ENCODE data around the gene FAM83E.

The FAM83E gene

DNA sequence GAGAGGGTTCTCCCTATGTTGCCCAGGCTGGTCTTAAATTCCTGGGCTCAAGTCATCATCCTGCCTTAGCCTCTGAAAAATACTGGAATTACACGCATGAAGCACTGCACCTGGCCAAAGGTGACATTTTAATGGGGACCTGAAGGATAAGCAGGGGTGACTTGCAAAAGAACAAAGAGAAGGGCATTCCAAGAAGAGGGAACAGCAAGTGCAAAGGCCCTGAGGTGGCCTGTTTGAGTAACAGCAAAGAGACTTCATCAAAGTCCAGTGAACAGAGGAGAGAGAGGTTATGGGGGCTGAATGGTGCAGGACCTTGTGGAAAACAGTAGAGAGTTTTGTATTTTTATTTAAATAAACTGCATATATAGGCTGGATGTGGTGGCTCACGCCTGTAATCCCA lies 27.0 kb upstream of the FAM83E start:
- TF ChIP-seq, protein P1, sequence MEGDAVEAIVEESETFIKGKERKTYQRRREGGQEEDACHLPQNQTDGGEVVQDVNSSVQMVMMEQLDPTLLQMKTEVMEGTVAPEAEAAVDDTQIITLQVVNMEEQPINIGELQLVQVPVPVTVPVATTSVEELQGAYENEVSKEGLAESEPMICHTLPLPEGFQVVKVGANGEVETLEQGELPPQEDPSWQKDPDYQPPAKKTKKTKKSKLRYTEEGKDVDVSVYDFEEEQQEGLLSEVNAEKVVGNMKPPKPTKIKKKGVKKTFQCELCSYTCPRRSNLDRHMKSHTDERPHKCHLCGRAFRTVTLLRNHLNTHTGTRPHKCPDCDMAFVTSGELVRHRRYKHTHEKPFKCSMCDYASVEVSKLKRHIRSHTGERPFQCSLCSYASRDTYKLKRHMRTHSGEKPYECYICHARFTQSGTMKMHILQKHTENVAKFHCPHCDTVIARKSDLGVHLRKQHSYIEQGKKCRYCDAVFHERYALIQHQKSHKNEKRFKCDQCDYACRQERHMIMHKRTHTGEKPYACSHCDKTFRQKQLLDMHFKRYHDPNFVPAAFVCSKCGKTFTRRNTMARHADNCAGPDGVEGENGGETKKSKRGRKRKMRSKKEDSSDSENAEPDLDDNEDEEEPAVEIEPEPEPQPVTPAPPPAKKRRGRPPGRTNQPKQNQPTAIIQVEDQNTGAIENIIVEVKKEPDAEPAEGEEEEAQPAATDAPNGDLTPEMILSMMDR (IDR thresholded peaks at IDR 0.05; ENCODE audit: insufficient read depth, low read depth, low read length, missing control alignments): no peak
- H3K4me3 ChIP-seq (ENCODE audit: low read depth, low read length): no peak overlapping the region
- DNase-seq (ENCODE audit: low read depth): no peak

DNA sequence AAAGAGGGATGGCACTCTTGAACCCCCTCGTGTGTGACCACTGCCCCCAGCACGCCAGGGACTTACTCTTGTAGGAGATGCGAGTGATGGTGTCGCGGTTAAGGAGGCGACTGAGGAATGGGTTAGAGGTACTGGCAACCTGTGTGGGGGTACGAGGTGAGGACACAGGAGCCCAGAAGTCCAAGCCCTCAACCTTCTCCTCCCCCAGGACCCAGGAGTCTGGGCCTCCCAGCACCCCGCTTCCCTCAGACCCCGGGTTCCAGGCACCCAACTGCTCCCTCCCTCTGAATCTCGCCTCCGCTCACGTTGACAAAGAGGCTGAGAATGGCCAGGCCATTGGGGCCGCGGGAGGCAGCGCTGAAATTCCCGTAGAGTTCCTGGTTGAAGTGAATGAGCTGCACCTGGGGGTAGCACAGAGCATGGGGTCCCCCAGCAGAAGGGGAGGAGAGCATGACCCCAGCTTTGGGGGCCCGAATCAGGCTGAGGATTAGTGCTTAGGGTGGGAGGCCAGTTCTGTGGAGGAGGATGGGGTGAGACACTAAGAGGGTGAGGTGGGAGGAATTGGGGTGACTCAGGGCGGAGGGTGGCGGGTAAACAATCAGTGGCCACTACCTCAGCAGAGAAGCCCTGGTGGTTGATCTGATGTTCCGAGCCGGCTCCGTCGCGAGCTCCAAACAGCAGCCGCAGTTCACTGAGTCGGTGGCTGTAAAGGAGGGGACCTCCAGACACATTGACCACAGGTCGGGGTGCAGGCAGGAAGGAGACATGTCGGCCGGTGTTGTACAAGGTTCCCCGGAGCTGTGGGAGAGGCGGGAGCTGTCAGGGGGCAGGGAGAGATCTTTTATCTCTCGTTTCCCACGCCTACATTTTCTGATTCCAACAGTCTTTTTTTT lies 24.9 kb upstream of the FAM83E start:
- no peak overlapping the region for H3K4me3 ChIP-seq (ENCODE audit: low read depth, low read length)
- no peak for DNase-seq (ENCODE audit: low read depth)
- TF ChIP-seq, protein P1 (IDR thresholded peaks at IDR 0.05; ENCODE audit: insufficient read depth, low read depth, low read length, missing control alignments): no peak

DNA sequence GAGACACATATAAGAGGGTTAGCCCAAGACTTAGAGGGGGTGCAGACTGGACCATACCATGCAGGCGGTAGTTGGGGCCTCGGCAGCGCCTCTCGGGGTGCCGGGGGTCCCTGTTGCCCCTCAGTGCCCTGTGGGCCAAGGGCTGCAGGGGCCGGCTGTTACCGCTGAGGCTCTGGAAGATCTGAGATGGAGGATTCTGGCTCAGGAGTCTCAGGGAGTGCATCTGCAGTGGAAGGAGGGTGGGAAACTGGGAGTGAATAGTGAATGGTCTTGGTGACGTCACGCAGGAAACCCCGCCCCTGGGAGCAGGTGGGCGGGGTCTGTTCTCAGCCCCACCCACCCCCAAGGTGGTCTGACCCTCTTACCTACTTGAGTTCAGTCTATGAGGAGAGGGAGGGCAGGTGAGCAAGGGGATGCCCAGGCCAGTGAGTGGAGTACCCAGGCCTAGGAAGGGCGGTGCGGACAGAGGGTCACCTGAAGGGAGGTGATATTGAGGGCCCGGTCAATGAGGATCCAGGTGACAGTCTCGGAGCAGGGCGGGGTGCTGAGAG lies 24.0 kb upstream of the FAM83E start:
- H3K4me3 ChIP-seq (ENCODE audit: low read depth, low read length): peak overlapping the region; percentile 73
- peak; percentile 39 for DNase-seq (ENCODE audit: low read depth)
- TF ChIP-seq, protein P1 (IDR thresholded peaks at IDR 0.05; ENCODE audit: insufficient read depth, low read depth, low read length, missing control alignments): no peak

DNA sequence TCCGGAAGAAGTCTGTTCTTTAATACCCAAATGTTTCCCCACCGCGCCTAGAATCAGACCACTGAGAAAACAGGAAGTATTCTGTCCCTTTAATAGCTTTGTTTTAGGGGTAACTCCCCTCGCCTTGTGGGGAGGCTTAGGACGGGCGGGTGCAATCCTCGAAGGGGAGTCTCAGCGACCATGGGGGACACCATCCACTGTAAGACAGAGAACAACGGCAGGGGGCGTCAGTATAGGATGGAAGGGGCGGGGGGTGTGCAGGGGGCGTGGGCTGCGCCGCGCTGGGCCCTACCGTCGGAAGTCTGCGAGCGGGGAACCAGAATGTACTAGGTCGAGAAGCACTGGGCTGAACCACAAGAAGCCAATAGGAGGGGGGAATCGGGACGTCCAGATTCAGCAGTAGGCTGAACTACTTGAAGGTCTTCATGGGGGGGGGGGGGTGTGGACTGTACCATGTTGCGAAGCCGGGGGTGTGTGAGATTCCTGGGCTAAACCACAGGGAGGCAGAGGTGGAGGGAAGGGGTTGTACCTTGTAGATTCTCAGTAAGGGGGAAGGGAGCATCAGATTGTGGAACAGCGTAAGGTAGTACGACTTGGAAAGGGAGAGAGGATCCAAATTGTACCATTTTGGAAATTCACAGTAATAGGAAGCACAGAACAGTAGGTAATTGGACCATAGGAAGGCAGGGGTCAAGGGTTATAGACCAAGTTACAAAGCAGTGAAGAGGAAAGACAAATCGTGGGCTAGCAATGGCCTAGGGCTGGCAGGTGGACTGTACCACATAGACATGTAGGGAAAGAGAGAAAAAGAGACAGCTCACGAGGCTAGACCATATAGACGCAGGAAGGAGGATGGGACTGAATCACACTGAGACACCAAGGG lies 23.3 kb upstream of the FAM83E start:
- TF ChIP-seq, protein P1 (IDR thresholded peaks at IDR 0.05; ENCODE audit: insufficient read depth, low read depth, low read length, missing control alignments): peak; percentile 12
- H3K4me3 ChIP-seq (ENCODE audit: low read depth, low read length): peak overlapping the region; percentile 73
- DNase-seq (ENCODE audit: low read depth): peak; percentile 97

DNA sequence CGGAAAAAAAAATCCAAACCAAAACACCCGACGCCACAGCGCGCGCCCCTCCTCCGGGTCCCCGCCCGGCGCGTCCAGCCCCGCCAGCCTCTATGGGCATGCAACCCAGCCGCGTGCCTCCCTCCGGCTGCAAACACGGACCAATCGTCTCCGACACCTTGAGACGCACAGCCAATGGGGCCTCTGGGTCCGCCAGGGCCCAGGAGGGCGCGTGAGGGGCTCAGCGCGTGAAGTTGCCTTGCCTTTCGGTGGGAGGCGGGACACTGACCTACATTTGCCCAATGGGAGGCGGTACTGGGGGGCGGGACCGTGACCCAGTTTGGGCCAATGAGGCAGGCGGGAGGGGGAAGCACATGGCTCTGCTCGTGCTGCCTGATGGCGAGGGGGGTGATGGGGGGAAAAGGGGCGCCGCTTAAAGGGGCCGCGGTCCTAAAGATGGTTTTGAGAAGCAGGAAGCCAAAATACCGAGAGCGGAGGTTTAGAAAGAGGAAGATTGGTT lies 22.6 kb upstream of the FAM83E start:
- DNase-seq (ENCODE audit: low read depth): peak; percentile 100
- TF ChIP-seq, protein P1 (IDR thresholded peaks at IDR 0.05; ENCODE audit: insufficient read depth, low read depth, low read length, missing control alignments): no peak
- H3K4me3 ChIP-seq (ENCODE audit: low read depth, low read length): peak overlapping the region; percentile 73

DNA sequence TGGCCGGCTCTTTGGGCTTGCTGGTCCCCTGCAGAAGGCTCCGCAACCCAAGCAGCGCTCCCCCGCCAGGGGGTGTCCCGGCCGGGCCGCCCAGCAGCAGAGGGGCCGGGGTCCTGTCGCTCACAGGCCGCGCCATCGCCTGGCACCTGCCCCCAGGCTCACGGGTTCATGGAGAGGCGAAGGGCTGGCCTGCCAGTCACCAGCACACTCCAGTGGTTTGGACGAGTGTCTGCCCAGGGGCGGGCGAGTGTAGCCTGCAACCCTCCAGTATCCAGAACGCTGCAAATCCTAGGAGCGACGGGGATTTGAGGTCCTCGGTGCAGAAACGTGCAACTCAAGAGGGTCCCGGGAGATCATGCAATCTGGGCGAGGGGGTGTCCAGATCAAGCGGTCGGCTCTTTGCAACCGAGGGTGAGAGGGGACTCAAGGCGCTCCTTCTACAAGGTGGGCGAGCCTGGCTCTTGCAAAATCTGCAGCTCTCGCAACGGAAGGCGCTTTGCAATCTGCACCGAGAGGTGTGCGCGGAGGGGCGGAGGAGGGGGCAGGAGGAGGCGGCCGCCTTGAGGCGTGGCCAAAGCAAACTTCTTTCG lies 22.1 kb upstream of the FAM83E start, which contains the start of gene DBP:
Gene DBP, minus strand, starts transcription at position 521 of the 590 bp plus-strand sequence. Its CDS starts 385 bp downstream, at position 136.
- peak within 1 kb of the TSS; percentile 73 for H3K4me3 ChIP-seq (ENCODE audit: low read depth, low read length)
- DNase-seq (ENCODE audit: low read depth): no peak
- TF ChIP-seq, protein P1 (IDR thresholded peaks at IDR 0.05; ENCODE audit: insufficient read depth, low read depth, low read length, missing control alignments): peak; percentile 13

All from GM12865 (cell line).